COLO829 (cell line): ENCODE measurements around the gene HEATR1.
A peak's percentile ranks its signal among the peaks of the same experiment; 100 is the strongest.

Source experiments
- DNase-seq: peaks from one replicate; pipeline ENCODE4 v3.0.0; 2012; ENCODE audit warnings: low spot score

Gene HEATR1

GRCh38 chr1:236536540-236536939 is 67.8 kb downstream of the HEATR1 start:
- DNase-seq = no peak

- DNase-seq = peak; percentile 62
Observed at GRCh38 chr1:236535662-236536161, 68.6 kb downstream of the HEATR1 start.

GRCh38 chr1:236535190-236535589 is 69.1 kb downstream of the HEATR1 start:
- DNase-seq = no peak

GRCh38 chr1:236534151-236534651 is 70.1 kb downstream of the HEATR1 start:
- DNase-seq = no peak

GRCh38 chr1:236532850-236533249 is 71.5 kb downstream of the HEATR1 start:
- DNase-seq = no peak

- DNase-seq = no peak
Observed at GRCh38 chr1:236530959-236531358, 73.4 kb downstream of the HEATR1 start.

GRCh38 chr1:236530286-236530685 is 74.0 kb downstream of the HEATR1 start:
- DNase-seq = no peak

- DNase-seq = no peak
Observed at GRCh38 chr1:236526079-236526478, 78.2 kb downstream of the HEATR1 start.

- DNase-seq = no peak
Observed at GRCh38 chr1:236524895-236525184, 79.5 kb downstream of the HEATR1 start.

GRCh38 chr1:236524142-236524894 is 80.0 kb downstream of the HEATR1 start:
- peak; percentile 90 for DNase-seq

- peak; percentile 82 for DNase-seq
Observed at GRCh38 chr1:236523704-236524141, 80.6 kb downstream of the HEATR1 start, which contains the start of gene LGALS8. LGALS8 (plus strand) TSS chr1:236523982; CDS start chr1:236526071, 2,089 bp downstream.

GRCh38 chr1:236522937-236523703 is 81.2 kb downstream of the HEATR1 start:
- no peak for DNase-seq

- DNase-seq = no peak
Observed at GRCh38 chr1:236520445-236521005, 83.8 kb downstream of the HEATR1 start.

- DNase-seq = no peak
Observed at GRCh38 chr1:236518322-236518721, 86.0 kb downstream of the HEATR1 start.

GRCh38 chr1:236516929-236517704 is 87.2 kb downstream of the HEATR1 start:
- no peak for DNase-seq

- DNase-seq = no peak
Observed at GRCh38 chr1:236515443-236515958, 88.8 kb downstream of the HEATR1 start.

- DNase-seq = no peak
Observed at GRCh38 chr1:236514703-236515442, 89.4 kb downstream of the HEATR1 start.

GRCh38 chr1:236511735-236512418 is 92.4 kb downstream of the HEATR1 start:
- DNase-seq = no peak

GRCh38 chr1:236509647-236510401 is 94.5 kb downstream of the HEATR1 start:
- no peak for DNase-seq

- no peak for DNase-seq
Observed at GRCh38 chr1:236509203-236509602, 95.1 kb downstream of the HEATR1 start.
